Measurements from ENCODE around the gene OPHN1. TPM values are rescaled to one million over a fixed set of nuclear protein-coding genes. Genes with fewer than 3 reads are reported as not detected.
A peak's percentile ranks its signal among the peaks of the same experiment; 100 is the strongest.

Gene OPHN1
- total and polyA plus RNA-seq, 2 experiments from 2014 or later, result 4.5 to 5.6 TPM

GRCh38 chrX:68358679-68359078 is 74.6 kb downstream of the OPHN1 start:
- DNase-seq (ENCODE audit: low spot score), result no peak

GRCh38 chrX:68355629-68355920 is 77.7 kb downstream of the OPHN1 start:
- H3K9me2 ChIP-seq (replicated peaks; ENCODE audit: insufficient read depth), result no peaks in the 10 kb centered on the region
- 47% methylated on average over 4 of the region's 4 CpGs for WGBS (ENCODE audit: low lambda C conversion rate, missing lambda C conversion rate)
- H3K4me2 ChIP-seq, result no peak overlapping the region
- no peaks in the 10 kb centered on the region for H4K20me1 ChIP-seq (ENCODE audit: insufficient read depth, poor library complexity, severe bottlenecking)
- no peaks in the 10 kb centered on the region for H3K4me1 ChIP-seq (ENCODE audit: insufficient read depth)
- H3K27ac ChIP-seq, result peak overlapping the region; percentile 78
- no peaks in the 10 kb centered on the region for H3K27me3 ChIP-seq
- TF ChIP-seq EZH2 (IDR thresholded peaks at IDR 0.05; ENCODE audit: borderline replicate concordance), result no peak
- no peak for TF ChIP-seq CTCF (IDR thresholded peaks at IDR 0.05; ENCODE audit: poor library complexity)
- TF ChIP-seq EZH2phosphoT487 (IDR thresholded peaks at IDR 0.05; ENCODE audit: low read depth, severe bottlenecking, unreplicated experiment), result no peak
- H3K4me3 ChIP-seq, result no peak overlapping the region
- no peaks in the 10 kb centered on the region for H3K36me3 ChIP-seq (replicated peaks; ENCODE audit: insufficient read depth, low read depth)
- DNase-seq (ENCODE audit: low spot score), result peak; percentile 7
- H3K79me2 ChIP-seq, result no peaks in the 10 kb centered on the region
- H3K9me3 ChIP-seq (ENCODE audit: low read depth), result no peaks in the 10 kb centered on the region
- H2AFZ ChIP-seq, result no peak overlapping the region

More at GRCh38 chrX:68358679-68359078, 74.6 kb downstream of the OPHN1 start:
- no peak overlapping the region for H3K4me2 ChIP-seq
- H3K36me3 ChIP-seq (replicated peaks; ENCODE audit: insufficient read depth, low read depth), result no peaks in the 10 kb centered on the region
- 79% methylated on average over 1 of the region's 1 CpG for WGBS (ENCODE audit: low lambda C conversion rate, missing lambda C conversion rate)
- H3K9me2 ChIP-seq (replicated peaks; ENCODE audit: insufficient read depth), result no peaks in the 10 kb centered on the region
- H3K4me3 ChIP-seq, result no peak overlapping the region
- no peak for TF ChIP-seq CTCF (IDR thresholded peaks at IDR 0.05; ENCODE audit: poor library complexity)
- H3K4me1 ChIP-seq (ENCODE audit: insufficient read depth), result no peaks in the 10 kb centered on the region
- no peaks in the 10 kb centered on the region for H4K20me1 ChIP-seq (ENCODE audit: insufficient read depth, poor library complexity, severe bottlenecking)
- H3K27ac ChIP-seq, result no peak overlapping the region
- H3K79me2 ChIP-seq, result no peaks in the 10 kb centered on the region
- no peaks in the 10 kb centered on the region for H3K27me3 ChIP-seq
- no peak overlapping the region for H2AFZ ChIP-seq
- no peaks in the 10 kb centered on the region for H3K9me3 ChIP-seq (ENCODE audit: low read depth)

DNA sequence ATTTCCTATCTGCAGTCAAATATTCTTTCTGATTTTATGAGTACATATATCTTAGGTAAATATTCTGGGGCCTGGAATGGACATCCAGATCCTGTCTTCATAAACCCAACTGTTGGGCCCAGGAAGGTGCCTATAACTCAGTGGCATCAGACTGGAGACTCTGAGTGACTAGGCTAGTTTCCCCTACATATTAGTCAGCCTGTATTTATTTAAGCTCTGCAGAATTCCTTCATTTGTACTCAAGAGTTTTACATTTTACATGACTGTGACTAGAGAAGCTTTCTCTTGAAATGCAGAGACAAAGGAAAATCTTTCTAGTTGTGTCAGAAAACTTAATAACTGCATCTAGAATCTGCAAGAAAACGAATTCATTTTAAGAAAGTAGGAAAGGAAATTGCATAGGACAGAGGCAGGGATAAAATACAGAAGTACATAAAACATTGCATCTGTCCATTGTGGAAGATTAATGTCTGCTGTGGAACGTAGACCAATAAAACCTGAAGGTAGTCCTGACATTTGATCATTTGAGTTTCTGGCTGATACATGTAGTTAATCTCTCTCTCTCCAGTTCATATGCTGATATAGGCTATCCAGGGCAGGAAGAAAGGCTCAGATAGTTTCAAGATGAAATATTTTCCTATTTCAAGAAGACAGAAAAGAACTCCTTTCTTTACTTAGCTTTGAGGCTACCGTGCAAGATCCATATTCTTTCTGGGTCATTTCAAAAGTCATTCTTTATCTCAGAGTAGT is 78.2 kb downstream of the OPHN1 start:
- H3K27me3 ChIP-seq, result no peaks in the 10 kb centered on the region
- H3K4me2 ChIP-seq, result no peak overlapping the region
- H3K4me1 ChIP-seq (ENCODE audit: insufficient read depth), result no peaks in the 10 kb centered on the region
- WGBS (ENCODE audit: low lambda C conversion rate, missing lambda C conversion rate), result 45% methylated on average over 3 of the region's 3 CpGs
- DNase-seq (ENCODE audit: low spot score), result no peak
- no peaks in the 10 kb centered on the region for H3K9me2 ChIP-seq (replicated peaks; ENCODE audit: insufficient read depth)
- H4K20me1 ChIP-seq (ENCODE audit: insufficient read depth, poor library complexity, severe bottlenecking), result no peaks in the 10 kb centered on the region
- no peak overlapping the region for H3K4me3 ChIP-seq
- no peaks in the 10 kb centered on the region for H3K79me2 ChIP-seq
- no peaks in the 10 kb centered on the region for H3K9me3 ChIP-seq (ENCODE audit: low read depth)
- TF ChIP-seq EZH2phosphoT487 (IDR thresholded peaks at IDR 0.05; ENCODE audit: low read depth, severe bottlenecking, unreplicated experiment), result no peak
- TF ChIP-seq CTCF (IDR thresholded peaks at IDR 0.05; ENCODE audit: poor library complexity), result no peak
- TF ChIP-seq EZH2 (IDR thresholded peaks at IDR 0.05; ENCODE audit: borderline replicate concordance), result no peak
- H3K27ac ChIP-seq, result peak overlapping the region; percentile 47
- H2AFZ ChIP-seq, result no peak overlapping the region
- no peaks in the 10 kb centered on the region for H3K36me3 ChIP-seq (replicated peaks; ENCODE audit: insufficient read depth, low read depth)

Data from hepatocyte (in vitro differentiated cells).